Calu3 (cell line): ENCODE data around the gene RPS6KA5. TPM values are rescaled to one million over a fixed set of nuclear protein-coding genes. Genes with fewer than 3 reads are reported as not detected.
"Not testable (repeated sequence)": the region's sequence is repeated elsewhere in the genome, so short reads cannot be mapped to it uniquely, and the experiment has no call there.

ENCODE experiments used
- BruUV-seq: library from RNA; stranded (reverse); fragments of 400-500 nt; replicated peaks from 2 replicates; lab custom pipeline; 2021; lab: Mats Ljungman, UMichigan
- CTCF ChIA-PET: fragments of 300-600 bp; sonication (Branson Sonifier 250); formaldehyde crosslinking; loops from one replicate; lab custom pipeline; 2022; ENCODE audit warnings: antibody characterized with exemption; lab: Charles Lee
- DNase-seq: peaks from one replicate; pipeline ENCODE4 v3.0.0; 2022
- H3K27ac Mint-ChIP-seq: one replicate; pipeline ENCODE4 v1.8.0; 2022; ENCODE audit warnings: mixed read lengths; ENCODE audit not compliant: unreplicated experiment
- H3K27me3 Mint-ChIP-seq: one replicate; pipeline ENCODE4 v1.8.0; 2022; ENCODE audit warnings: mixed read lengths; ENCODE audit not compliant: unreplicated experiment
- H3K36me3 Mint-ChIP-seq: one replicate; pipeline ENCODE4 v1.8.0; 2022; ENCODE audit warnings: mild to moderate bottlenecking, moderate library complexity, mixed read lengths; ENCODE audit not compliant: insufficient read depth, unreplicated experiment
- H3K4me1 Mint-ChIP-seq: one replicate; pipeline ENCODE4 v1.8.0; 2022; ENCODE audit warnings: mild to moderate bottlenecking, low read depth, mixed read lengths; ENCODE audit not compliant: unreplicated experiment
- H3K4me3 Mint-ChIP-seq: one replicate; pipeline ENCODE4 v1.8.0; 2022; ENCODE audit warnings: mild to moderate bottlenecking, low read depth, moderate library complexity, mixed read lengths; ENCODE audit not compliant: unreplicated experiment
- H3K9me3 Mint-ChIP-seq: one replicate; pipeline ENCODE4 v1.8.0; 2022; ENCODE audit warnings: low read depth, mixed read lengths; ENCODE audit not compliant: unreplicated experiment
- CTCF ChIP-seq: fragments of 200-600 bp; IDR thresholded peaks from one replicate; pipeline ENCODE4 v1.8.0; 2022; ENCODE audit warnings: antibody characterized with exemption; ENCODE audit not compliant: unreplicated experiment
- intact Hi-C: fragments of 100-400 bp; cut with micrococcal nuclease; formaldehyde crosslinking; loops from one replicate; pipeline ENCODE4 v1.10.0; 2022; ENCODE audit not compliant: unreplicated experiment
- total RNA-seq: library from RNA; stranded (reverse); gene quantifications from 2 replicates; pipeline ENCODE4 v1.2.3, GENCODE V29; 2022

The RPS6KA5 gene
- total RNA-seq, 1 experiment from 2014 or later: 10.3 TPM

DNA sequence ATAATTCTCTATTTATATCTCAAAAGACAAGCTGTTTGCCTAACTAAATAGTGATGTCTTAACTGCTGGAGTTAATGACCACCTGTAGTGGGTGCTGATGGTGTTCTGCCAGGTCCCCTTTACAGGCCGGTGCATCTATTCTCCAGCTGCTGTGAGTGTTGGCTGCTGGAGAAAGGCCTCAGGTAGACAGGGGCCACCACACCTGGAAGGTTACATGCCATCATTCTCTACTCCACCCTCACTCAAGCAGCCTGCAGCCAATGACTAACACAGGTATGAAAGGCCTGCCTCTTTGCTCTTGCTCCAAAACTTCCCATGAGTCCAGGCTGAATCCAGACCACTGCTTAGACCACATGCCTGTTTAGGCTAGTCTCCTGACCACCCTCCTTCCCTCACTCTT lies 73.9 kb downstream of the RPS6KA5 start:
- CTCF ChIA-PET: no interaction called here
- no peak for TF ChIP-seq CTCF
- H3K4me1 Mint-ChIP-seq: no peaks in the 10 kb centered on the region
- H3K9me3 Mint-ChIP-seq: no peaks in the 10 kb centered on the region
- no peak overlapping the region for H3K4me3 Mint-ChIP-seq
- intact Hi-C loops: no loop called here
- H3K27ac Mint-ChIP-seq: no peak overlapping the region
- H3K36me3 Mint-ChIP-seq: no peaks in the 10 kb centered on the region
- no peaks in the 10 kb centered on the region for H3K27me3 Mint-ChIP-seq
- DNase-seq: no peak
- no TSS peak for BruUV-seq

- no peak for DNase-seq
- CTCF ChIA-PET: no interaction called here
- intact Hi-C loops: no loop called here
- no peaks in the 10 kb centered on the region for H3K36me3 Mint-ChIP-seq
- H3K4me1 Mint-ChIP-seq: no peaks in the 10 kb centered on the region
- H3K9me3 Mint-ChIP-seq: no peaks in the 10 kb centered on the region
- BruUV-seq: no TSS peak
- no peaks in the 10 kb centered on the region for H3K27me3 Mint-ChIP-seq
- H3K4me3 Mint-ChIP-seq: no peak overlapping the region
- TF ChIP-seq CTCF: no peak
- H3K27ac Mint-ChIP-seq: no peak overlapping the region
These were observed 74.7 kb downstream of the RPS6KA5 start for GRCh38 chr14:90985601-90986242.

GRCh38 chr14:90983560-90983959 lies 76.9 kb downstream of the RPS6KA5 start:
- intact Hi-C loops: no loop called here
- CTCF ChIA-PET: no interaction called here
- Mint-ChIP-seq H3K27me3 (no peaks in the 10 kb centered on the region), H3K4me3 (no peak overlapping the region), H3K27ac (peak overlapping the region; percentile 54), H3K9me3 (no peaks in the 10 kb centered on the region), H3K4me1 (no peaks in the 10 kb centered on the region), H3K36me3 (no peaks in the 10 kb centered on the region)
- no TSS peak for BruUV-seq
- no peak for TF ChIP-seq CTCF
- DNase-seq: no peak

DNA sequence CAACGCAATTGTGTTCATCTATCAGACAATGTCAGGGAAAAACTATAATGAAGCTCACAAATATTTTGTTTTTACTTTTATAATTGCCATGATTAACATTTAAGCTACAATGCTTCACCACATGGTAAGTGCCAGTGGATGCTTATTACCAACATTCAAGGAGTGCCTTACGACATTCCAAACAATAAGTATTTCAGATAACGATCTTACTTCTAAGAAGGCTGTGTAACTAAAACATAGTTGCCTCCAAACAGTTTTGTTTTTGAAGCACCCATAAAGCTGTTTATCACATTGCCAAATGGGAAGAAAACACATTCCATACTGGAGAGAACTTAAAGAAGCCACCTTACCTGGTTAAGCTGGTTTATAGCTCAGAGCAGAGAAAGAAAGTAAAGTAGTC lies 78.8 kb downstream of the RPS6KA5 start:
- CTCF ChIA-PET: interaction anchor here (0.5 kb wide), 1 partner anchor 146 kb away, joined by 6 read pairs; no protein-coding TSS in a partner anchor
- no peak for TF ChIP-seq CTCF
- Mint-ChIP-seq H3K9me3 (no peaks in the 10 kb centered on the region), H3K4me1 (no peaks in the 10 kb centered on the region), H3K36me3 (no peaks in the 10 kb centered on the region), H3K4me3 (no peak overlapping the region), H3K27ac (no peak overlapping the region), H3K27me3 (no peaks in the 10 kb centered on the region)
- DNase-seq: no peak
- no TSS peak for BruUV-seq
- intact Hi-C loops: no loop called here

DNA sequence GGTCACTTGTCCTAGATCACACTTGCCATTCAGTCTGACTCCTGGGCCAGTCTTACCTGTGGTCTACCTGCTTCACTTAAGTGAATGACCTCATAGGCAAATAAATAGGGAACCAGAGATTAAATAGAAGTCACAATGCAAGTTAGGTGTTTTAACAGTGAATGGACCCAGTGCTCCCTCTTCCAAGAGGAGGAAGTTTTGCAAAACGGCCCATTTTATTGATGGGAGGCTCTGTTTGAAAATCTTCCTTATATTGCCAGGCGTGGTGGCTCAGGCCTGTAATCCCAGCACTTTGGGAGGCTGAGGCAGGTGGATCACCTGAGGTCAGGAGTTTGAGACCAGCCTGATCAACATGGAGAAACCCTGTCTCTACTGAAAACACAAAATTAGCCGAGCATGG lies 79.8 kb downstream of the RPS6KA5 start:
- DNase-seq, intact Hi-C loops, H3K4me1 Mint-ChIP-seq, H3K4me3 Mint-ChIP-seq, H3K9me3 Mint-ChIP-seq, CTCF ChIA-PET, H3K27me3 Mint-ChIP-seq, BruUV-seq, H3K36me3 Mint-ChIP-seq, H3K27ac Mint-ChIP-seq: not testable (repeated sequence)
